Endothelial cell (in vitro differentiated cells): ENCODE results near the gene EIF4E1B. TPM values are rescaled to one million over a fixed set of nuclear protein-coding genes. Genes with fewer than 3 reads are reported as not detected.
"Not testable (repeated sequence)": the region's sequence is repeated elsewhere in the genome, so short reads cannot be mapped to it uniquely, and the experiment has no call there.

Source experiments
- DNase-seq: peaks from one replicate; pipeline ENCODE4 v3.0.0; 2021; ENCODE audit warnings: low spot score
- H3K27ac Mint-ChIP-seq: one replicate; pipeline ENCODE4 v1.8.0; 2021; ENCODE audit warnings: mixed read lengths, inconsistent platforms; ENCODE audit not compliant: unreplicated experiment
- H3K27me3 Mint-ChIP-seq: one replicate; pipeline ENCODE4 v1.8.0; 2021; ENCODE audit warnings: mild to moderate bottlenecking, moderate library complexity, mixed read lengths, inconsistent platforms; ENCODE audit not compliant: unreplicated experiment
- H3K36me3 Mint-ChIP-seq: one replicate; pipeline ENCODE4 v1.8.0; 2021; ENCODE audit warnings: mild to moderate bottlenecking, low read depth, mixed read lengths, inconsistent platforms; ENCODE audit not compliant: unreplicated experiment
- H3K4me1 Mint-ChIP-seq: one replicate; pipeline ENCODE4 v1.8.0; 2021; ENCODE audit warnings: mild to moderate bottlenecking, mixed read lengths, inconsistent platforms; ENCODE audit not compliant: unreplicated experiment
- H3K4me3 Mint-ChIP-seq: one replicate; pipeline ENCODE4 v1.8.0; 2021; ENCODE audit warnings: mild to moderate bottlenecking, mixed read lengths, inconsistent platforms; ENCODE audit not compliant: unreplicated experiment
- H3K9me3 Mint-ChIP-seq: one replicate; pipeline ENCODE4 v1.8.0; 2021; ENCODE audit warnings: mixed read lengths, inconsistent platforms; ENCODE audit not compliant: unreplicated experiment
- total RNA-seq: library from RNA; stranded (reverse); fragmentation: NEBNext Ultra II Directional; extraction: Animal tissue kit (Norgen Biotek cat#: 25700); gene quantifications from one replicate; pipeline ENCODE4 v1.2.1, GENCODE V29; 2021; ENCODE audit not compliant: unreplicated experiment
- TF ChIP-seq, protein P1 (sequence below): fragments of 200-600 bp; sonication (generic); IDR thresholded peaks from one replicate; pipeline ENCODE4 v1.5.0; 2021; ENCODE audit warnings: antibody characterized with exemption; ENCODE audit not compliant: unreplicated experiment

EIF4E1B gene
- total RNA-seq, 1 donor from 2014 or later: 0.54 TPM

DNA sequence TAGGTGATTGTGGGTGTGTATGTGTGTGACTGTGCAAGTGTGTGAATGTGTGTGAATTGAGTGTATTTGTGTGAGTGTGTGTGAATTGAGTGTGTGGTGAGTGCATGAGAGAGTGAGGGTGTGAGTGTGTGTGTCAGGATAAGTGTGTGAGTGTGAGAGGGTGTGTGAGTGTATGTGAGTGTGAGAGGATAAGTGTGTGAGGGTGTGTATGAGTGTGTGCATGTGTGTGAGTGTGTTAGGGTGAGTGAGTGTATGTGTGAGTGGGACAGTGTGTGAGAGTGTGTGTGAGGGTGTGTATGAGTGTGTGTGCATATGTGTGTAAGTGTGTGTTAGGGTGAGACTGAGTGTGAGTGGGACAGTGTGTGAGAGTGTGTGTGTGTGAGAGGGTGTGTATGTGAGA lies 42.2 kb upstream of the EIF4E1B start:
- no peak for DNase-seq
- H3K27me3 Mint-ChIP-seq: peaks cover 6% of the 10 kb centered on the region
- peak overlapping the region; percentile 12 for H3K4me3 Mint-ChIP-seq
- H3K9me3 Mint-ChIP-seq: no peaks in the 10 kb centered on the region
- H3K4me1 Mint-ChIP-seq: no peaks in the 10 kb centered on the region
- TF ChIP-seq, protein P1, sequence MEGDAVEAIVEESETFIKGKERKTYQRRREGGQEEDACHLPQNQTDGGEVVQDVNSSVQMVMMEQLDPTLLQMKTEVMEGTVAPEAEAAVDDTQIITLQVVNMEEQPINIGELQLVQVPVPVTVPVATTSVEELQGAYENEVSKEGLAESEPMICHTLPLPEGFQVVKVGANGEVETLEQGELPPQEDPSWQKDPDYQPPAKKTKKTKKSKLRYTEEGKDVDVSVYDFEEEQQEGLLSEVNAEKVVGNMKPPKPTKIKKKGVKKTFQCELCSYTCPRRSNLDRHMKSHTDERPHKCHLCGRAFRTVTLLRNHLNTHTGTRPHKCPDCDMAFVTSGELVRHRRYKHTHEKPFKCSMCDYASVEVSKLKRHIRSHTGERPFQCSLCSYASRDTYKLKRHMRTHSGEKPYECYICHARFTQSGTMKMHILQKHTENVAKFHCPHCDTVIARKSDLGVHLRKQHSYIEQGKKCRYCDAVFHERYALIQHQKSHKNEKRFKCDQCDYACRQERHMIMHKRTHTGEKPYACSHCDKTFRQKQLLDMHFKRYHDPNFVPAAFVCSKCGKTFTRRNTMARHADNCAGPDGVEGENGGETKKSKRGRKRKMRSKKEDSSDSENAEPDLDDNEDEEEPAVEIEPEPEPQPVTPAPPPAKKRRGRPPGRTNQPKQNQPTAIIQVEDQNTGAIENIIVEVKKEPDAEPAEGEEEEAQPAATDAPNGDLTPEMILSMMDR: no peak
- H3K27ac Mint-ChIP-seq: peak overlapping the region; percentile 22
- H3K36me3 Mint-ChIP-seq: peaks cover 5% of the 10 kb centered on the region

DNA sequence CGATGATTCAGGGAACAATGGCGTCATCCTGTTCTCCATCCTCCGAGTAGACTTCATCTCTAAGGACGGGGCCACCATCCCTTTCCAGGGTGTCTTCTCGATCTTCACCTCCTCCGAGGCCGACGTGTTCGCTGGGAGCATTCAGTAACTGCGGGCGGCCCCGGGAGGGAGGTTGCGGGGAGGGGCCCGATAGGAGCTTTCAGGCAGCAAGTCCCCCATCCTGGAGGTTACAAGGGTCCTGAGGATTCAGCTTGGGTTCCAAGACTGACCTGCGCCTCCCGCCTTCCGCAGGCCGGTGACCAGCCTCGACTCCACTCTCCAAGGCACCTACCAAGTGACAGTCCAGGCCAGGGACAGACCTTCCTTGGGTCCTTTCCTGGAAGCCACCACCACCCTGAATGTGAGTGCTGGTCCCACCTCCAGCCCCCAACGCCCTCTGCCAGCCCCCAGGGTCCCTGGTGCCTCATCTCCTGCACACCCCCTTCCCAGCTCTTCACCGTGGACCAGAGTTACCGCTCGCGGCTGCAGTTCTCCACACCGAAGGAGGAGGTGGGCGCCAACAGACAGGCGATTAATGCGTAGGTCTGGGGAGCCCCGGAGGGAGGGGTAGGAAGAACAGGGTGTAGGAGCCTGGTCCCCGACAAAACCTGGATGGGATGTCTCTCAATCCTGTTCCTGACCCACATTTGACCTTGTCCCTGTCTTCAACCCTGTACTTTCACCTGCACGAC lies 41.3 kb upstream of the EIF4E1B start:
- Mint-ChIP-seq H3K4me1 (no peaks in the 10 kb centered on the region), H3K36me3 (peaks cover 5% of the 10 kb centered on the region), H3K4me3 (peak overlapping the region; percentile 66), H3K27me3 (peaks cover 9% of the 10 kb centered on the region), H3K9me3 (no peaks in the 10 kb centered on the region), H3K27ac (no peak overlapping the region)
- TF ChIP-seq, protein P1: no peak
- DNase-seq: no peak

DNA sequence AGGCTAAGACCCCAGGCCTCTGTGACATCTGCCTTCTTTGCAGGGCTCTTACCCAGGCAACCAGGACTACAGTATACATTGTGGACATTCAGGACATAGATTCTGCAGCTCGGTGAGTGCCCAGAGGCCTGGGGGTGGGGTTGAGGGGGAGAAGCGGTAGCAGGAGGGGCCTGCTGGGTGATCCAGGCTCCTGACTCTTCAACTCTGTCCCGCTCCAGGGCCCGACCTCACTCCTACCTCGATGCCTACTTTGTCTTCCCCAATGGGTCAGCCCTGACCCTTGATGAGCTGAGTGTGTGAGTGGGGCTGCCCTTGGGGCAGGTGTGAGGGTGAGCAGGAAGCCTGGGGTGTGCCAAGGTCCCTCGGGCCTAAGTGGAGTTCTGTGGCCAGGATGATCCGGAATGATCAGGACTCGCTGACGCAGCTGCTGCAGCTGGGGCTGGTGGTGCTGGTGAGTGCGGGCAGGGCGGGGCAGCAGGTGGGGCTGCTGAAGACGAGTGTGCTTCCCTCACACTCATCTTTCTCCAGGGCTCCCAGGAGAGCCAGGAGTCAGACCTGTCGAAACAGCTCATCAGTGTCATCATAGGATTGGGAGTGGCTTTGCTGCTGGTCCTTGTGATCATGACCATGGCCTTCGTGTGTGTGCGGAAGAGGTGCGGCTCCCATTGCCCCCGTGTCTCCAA lies 40.3 kb upstream of the EIF4E1B start:
- DNase-seq: no peak
- Mint-ChIP-seq H3K9me3 (no peaks in the 10 kb centered on the region), H3K36me3 (peaks cover 5% of the 10 kb centered on the region), H3K4me3 (no peak overlapping the region), H3K4me1 (no peaks in the 10 kb centered on the region), H3K27me3 (peaks cover 9% of the 10 kb centered on the region), H3K27ac (no peak overlapping the region)
- TF ChIP-seq, protein P1: no peak

DNA sequence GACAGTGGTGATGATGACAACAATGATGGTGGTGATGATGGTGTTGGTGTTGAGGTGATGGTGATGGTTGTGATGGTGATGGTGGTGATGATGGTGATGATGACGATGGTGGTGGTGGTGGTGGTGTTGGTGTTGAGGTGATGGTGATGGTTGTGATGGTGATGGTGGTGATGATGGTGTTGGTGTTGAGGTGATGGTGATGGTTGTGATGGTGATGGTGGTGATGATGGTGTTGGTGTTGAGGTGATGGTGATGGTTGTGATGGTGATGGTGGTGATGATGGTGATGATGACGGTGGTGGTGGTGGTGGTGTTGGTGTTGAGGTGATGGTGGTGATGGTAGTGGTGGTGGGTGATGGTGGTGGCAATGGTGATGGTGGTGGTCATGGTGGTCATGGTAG lies 38.8 kb upstream of the EIF4E1B start:
- not testable (repeated sequence) for H3K4me3 Mint-ChIP-seq, H3K4me1 Mint-ChIP-seq, H3K9me3 Mint-ChIP-seq, H3K27ac Mint-ChIP-seq, H3K27me3 Mint-ChIP-seq, H3K36me3 Mint-ChIP-seq, DNase-seq

DNA sequence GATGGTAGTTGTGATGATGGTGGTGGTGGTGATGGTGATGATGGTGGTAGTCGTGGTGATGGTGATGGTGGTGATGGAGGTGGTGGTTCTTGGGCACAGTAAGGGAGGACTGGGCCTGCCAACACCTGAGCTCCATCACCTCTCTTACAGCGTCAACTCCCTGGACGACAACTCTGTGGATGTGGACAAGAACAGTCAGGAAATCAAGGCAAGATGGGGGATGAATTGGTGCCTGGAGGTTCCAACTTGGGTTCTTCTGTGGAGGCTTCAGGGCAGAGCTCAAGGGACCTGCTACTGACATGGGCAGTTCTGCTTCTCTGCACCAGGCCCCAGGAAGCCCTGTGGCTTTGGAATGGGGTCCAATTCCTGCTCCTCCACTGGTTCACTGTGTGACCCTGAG lies 37.9 kb upstream of the EIF4E1B start:
- no peak for DNase-seq
- Mint-ChIP-seq H3K4me1 (no peaks in the 10 kb centered on the region), H3K27me3 (peaks cover 10% of the 10 kb centered on the region), H3K4me3 (no peak overlapping the region), H3K9me3 (no peaks in the 10 kb centered on the region), H3K36me3 (peaks cover 5% of the 10 kb centered on the region), H3K27ac (no peak overlapping the region)
- TF ChIP-seq, protein P1: no peak
